Activated CD8-positive, alpha-beta memory T cell treated with anti-CD3 and anti-CD28 coated beads, Interleukin-2, amount 50 U/mL, for 1 hour (primary cell): ENCODE data around the gene INPP5B.
"Not testable (repeated sequence)": the region's sequence is repeated elsewhere in the genome, so short reads cannot be mapped to it uniquely, and the experiment has no call there.

Experiments
- DNase-seq: peaks from one replicate; pipeline ENCODE4 v3.0.0-alpha.2; 2020; ENCODE audit errors: extremely low read depth

INPP5B gene

GRCh38 chr1:37948166-37948565 lies 1.3 kb upstream of the INPP5B start:
- DNase-seq = no peak

DNA sequence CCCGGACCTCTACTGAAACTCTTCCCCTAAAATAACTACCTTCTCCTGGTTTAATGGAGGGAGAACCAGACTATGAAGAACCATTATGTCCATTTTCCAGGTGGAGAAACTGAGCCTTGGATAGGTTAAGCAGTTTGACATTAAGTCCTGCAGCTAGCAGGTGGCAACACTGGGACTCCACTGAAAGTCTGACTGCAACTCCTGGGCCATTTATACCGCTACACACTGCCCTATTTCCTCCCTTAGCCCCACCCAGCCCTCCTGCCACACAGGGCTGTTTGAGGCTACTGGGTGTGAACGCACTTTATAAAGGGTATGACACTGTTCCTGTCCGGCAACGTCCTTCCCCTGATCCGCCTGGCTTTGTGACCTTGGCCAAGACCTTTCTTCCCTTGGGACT lies 511 bp upstream of the INPP5B start:
- DNase-seq = no peak

- DNase-seq = no peak
Observed at GRCh38 chr1:37945743-37946702, 830 bp downstream of the INPP5B start.

GRCh38 chr1:37945251-37945650 lies 1.6 kb downstream of the INPP5B start:
- no peak for DNase-seq

DNA sequence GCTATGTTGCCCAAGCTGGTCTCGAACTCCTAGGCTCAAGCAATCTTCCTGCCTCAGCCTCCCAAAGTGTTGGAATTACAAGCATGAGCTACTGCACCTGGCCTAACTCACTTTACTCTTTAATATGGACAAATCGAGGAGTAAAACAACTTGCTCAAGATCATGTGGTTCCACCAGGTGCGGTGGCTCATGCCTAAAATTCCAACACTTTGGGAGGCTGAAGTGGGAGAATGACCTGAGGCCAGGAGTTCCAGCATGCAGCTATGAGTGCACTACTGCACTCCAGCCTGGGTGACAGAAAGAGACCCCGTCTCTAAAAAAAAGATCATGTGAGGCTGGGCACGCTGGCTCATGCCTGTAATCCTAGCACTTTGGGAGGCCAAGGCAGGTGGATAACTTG lies 2.0 kb downstream of the INPP5B start:
- no peak for DNase-seq

GRCh38 chr1:37944086-37944763 lies 2.6 kb downstream of the INPP5B start:
- no peak for DNase-seq

DNA sequence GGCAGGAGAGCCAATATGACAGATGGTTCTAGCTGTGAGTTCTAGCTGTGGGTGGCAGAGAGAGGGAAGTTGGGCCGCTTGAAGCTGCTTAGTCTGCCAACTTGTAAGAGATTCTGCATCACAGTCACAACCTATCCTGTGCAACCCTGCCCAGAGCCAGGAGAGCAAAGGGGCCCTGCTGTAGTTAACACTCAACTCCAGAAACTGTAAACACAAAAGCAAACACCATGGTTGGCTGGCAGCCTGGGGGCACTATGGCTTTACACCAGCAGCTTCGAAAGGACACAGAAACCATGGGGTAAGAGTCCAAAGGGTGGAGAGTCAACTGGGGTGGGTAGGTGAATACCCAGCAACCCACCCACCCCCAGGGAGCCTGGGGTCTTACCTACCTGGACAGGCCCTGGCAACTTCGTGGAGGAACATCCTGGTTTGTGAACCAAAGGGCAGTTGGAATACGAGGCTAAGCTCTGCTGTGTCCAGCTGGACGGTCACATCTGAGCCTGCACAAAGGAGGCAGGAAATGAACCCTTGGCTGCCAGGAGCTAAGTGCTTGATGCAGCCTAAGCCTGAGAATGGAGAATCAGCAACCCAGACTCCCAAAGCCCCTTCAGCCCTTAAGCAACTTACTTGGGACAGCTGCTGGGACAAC lies 6.4 kb downstream of the INPP5B start:
- DNase-seq = no peak

GRCh38 chr1:37936760-37937159 lies 10.1 kb downstream of the INPP5B start:
- DNase-seq = not testable (repeated sequence)

- DNase-seq = no peak
Observed at GRCh38 chr1:37932759-37933158, 14.1 kb downstream of the INPP5B start.

GRCh38 chr1:37931361-37932158 lies 15.3 kb downstream of the INPP5B start:
- peak; percentile 88 for DNase-seq

DNA sequence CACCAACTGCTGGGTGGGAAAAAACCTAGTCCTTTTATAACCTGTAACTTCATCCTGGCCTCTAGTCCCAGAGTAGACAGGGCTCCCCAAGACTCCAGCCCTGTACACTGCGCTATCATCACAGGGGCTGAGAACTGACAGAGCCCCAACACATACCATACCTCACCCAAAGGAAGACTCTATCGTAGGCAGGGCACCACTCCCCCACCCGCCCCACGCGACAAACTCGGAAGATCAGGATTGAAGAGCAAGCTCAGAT lies 15.8 kb downstream of the INPP5B start:
- DNase-seq = no peak

- no peak for DNase-seq
Observed at GRCh38 chr1:37930246-37931101, 16.4 kb downstream of the INPP5B start.

GRCh38 chr1:37926038-37926924 lies 20.6 kb downstream of the INPP5B start:
- no peak for DNase-seq

DNA sequence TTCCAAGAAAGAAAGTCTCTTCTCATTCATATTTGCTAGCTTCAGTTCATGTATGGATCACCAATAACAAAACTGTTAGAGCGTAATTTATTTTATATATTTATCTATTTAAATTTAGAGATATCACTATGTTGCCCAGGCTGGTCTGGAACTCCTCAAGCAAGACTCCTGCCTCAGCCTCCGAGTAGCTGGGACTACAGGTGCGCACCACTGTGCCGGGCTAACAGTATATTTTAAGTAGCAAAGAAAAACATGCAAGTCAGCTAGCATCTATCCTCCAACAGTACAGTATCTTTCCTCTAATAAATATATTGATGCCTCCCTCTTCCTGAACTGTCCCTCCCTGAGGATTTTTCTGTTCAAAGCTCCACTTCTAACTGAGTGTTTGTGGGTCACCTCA lies 21.5 kb downstream of the INPP5B start:
- no peak for DNase-seq

DNA sequence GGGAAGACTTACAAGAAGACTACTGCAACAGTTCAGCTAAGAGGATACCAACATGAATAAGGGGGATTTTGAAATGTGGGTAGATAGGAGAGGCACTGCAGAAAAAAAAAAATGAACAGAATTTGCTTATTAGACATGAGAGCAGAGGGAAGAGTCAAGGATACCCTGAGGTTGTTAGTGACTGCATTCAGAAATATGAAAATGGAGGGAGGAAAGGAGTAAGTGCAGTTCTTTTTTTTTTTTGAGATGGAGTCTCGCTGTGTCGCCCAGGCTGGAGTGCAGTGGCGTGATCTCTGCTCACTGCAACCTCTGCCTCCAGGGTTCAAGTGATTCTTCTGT lies 23.3 kb downstream of the INPP5B start:
- DNase-seq = no peak

DNA sequence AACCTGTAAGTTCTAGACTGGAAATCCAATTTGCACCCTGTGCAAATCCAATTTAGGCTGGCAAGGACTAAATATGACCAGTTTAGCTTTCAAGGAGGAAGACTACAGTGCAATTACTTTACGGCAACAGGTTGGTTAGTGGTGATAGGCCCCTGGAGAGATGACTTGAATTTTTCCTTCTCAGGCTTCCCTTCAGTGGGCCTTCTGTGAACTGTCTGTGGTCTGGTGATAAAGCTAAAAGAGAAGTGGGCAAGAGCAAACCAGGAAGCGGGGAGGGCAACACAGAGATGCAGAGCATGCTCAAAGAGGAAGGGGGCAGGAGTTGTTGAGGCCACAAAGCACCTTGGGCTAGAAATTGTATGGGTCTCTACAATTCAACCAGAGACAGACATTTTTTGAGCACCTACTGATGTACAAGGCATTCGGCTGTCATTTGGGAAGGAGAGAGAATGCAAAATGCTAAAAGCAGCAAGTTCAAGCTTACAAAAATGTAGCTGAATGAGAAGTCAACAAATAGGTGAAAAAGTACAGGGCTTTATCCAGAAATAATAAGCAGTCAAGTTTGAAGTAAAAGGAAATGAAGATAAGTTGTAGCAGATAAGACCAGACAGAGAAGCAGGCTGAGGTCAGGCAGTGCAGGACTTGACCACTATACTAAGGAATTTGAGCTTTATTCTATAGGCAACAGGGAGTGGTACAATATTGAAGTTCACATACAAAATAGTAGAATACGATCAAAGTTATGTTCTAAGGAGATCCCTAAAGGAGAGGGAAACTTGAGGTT lies 23.9 kb downstream of the INPP5B start:
- DNase-seq = no peak

- no peak for DNase-seq
Observed at GRCh38 chr1:37919277-37919676, 27.6 kb downstream of the INPP5B start.

- DNase-seq = no peak
Observed at GRCh38 chr1:37915476-37916093, 31.3 kb downstream of the INPP5B start.
